ENCODE measurements around the gene TENM3.
A peak's percentile ranks its signal among the peaks of the same experiment; 100 is the strongest.

TENM3 gene

GRCh38 chr4:182754895-182755294, 511.7 kb downstream of the TENM3 start:
- no peak for DNase-seq

DNA sequence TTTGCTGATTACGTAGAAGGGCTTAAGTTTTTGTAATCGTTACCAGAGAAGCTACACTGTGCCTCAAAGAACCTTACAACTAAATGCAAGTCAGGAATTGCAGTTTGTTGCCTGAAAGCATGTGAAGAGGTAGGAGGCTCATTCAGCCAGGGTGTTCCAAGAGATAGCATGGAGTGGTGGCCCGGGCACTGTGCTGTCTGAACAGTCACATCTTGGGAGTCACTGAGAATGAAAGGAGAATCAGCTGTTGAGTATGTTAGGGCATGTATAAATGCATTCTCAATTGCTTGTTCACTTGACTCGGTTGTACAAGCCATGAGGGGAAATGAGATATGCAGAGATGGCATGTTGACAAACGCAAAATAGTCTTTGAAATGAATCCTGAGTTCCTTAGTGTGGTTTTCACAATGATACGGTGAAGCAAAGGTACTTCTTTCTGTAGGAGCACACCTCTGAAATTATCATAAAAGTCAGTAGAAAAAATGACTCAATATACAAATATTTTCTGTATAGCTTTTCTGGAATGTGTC, 513.0 kb downstream of the TENM3 start:
- DNase-seq, result no peak

- DNase-seq, result no peak
Observed at GRCh38 chr4:182758273-182758672, 515.1 kb downstream of the TENM3 start.

GRCh38 chr4:182760551-182761043, 517.4 kb downstream of the TENM3 start:
- DNase-seq, result no peak

- DNase-seq, result no peak
Observed at GRCh38 chr4:182764137-182764536, 520.9 kb downstream of the TENM3 start.

GRCh38 chr4:182764642-182765041, 521.4 kb downstream of the TENM3 start:
- DNase-seq, result no peak

DNA sequence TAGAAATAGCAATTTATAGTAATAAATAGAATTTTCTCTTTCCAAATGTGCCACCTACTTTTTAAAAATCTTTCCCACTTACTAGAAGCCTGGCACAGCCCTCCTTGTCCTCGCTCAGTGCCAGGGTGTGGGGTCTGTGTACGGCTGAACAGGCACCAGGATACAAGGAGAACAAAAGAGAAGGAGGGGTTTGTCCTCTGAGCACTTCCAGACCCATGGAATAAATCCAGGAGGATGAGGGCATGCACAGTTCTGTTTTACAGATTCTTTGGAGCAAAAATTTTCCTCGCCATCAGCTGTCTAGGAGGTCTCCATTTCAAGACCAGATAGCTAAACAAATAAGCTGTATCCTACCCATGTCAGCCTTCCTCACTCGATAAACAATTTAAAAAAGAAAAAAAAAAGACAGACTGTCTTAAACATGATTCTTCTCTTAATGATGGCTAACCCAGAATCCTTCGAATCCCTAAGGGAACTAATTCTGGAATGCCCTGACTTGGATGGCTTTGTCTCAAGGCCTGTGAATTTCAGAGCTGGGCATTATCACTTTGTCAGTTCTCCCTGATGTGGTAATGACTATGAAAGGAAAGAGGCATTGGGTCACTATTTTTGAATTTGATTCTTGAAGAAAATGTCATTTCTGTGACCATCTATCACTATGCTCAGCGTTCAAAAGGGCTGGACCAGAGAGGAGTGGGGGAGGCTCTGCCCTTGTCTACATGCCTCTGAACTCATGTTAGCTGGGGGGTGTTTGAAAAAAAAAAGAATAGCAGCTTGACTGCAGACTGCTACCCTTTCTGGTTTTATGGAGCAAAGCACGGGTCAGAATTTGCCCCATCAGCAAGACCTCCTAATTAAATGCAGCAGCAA, 523.0 kb downstream of the TENM3 start:
- no peak for DNase-seq

DNA sequence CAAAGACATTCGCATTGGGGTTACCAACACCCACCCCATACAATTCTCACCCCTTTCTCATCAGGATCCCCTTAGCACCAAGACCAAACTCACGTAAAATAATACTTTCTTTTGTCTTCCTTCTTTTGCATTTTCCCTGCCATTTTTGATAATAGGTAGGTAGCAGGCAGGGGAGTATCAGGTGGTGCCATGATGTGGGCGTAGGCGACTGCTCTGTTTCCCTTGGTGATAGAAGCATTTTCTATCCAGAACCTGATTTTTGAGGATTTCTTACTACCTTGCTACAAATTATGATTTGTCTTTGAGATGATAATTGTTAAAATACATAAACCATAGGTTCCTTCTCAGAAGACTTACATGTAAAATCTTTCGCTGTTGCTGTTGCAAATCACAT, 523.7 kb downstream of the TENM3 start:
- no peak for DNase-seq

DNA sequence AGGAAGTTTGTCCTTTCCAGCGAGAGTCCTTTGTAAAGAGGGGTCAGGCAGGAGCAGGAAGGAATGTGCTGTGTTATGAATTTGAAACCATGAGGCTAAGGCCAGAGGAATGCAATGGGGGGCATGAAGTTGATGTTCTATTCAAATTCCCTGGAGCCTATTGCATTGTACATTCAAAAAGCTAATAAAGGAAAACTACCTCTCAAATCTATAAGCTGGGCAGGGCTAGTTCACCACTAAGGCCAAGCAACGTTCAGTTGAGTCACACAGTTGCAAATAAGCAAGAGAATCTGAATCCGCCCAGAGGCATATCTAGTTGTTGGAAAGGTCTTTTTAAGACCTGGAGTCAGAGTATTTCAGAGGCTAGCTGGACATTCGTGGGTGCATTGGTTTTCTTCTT, 525.6 kb downstream of the TENM3 start:
- no peak for DNase-seq

DNA sequence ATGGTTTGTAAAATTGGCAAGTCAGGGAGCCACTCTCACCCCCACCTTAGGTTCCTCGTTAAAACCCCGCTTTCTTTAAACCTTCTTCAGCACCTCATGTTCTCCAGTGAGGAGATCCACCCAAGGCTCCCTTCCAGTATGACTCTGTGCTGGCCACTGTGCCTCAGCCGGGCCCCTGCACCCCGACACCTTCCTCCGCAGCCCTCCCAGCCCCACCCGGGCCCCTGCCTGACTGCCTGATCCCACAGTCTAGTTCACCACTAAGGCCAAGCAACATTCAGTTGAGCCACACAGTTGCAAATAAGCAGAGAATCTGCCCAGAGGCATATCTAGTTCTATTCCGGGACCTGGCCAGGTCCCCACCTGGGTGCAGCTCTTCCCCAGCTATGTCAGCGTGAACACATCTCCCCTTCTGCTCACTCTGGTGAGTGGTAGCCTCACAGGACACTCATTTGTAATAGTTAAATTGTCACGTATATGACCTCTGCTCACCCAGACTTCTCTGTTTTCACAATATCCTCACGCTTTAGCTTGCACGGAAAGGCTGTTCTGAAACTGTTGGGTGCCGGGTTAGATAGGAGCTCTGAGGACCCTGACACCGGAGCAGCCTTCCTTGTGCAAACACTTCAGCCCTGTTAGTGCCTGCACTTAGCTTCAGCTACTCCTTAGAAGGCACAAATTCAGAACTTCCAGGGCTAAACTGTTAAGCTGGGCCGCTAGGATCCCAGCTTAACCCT, 527.2 kb downstream of the TENM3 start:
- DNase-seq, result peak; percentile 34

DNA sequence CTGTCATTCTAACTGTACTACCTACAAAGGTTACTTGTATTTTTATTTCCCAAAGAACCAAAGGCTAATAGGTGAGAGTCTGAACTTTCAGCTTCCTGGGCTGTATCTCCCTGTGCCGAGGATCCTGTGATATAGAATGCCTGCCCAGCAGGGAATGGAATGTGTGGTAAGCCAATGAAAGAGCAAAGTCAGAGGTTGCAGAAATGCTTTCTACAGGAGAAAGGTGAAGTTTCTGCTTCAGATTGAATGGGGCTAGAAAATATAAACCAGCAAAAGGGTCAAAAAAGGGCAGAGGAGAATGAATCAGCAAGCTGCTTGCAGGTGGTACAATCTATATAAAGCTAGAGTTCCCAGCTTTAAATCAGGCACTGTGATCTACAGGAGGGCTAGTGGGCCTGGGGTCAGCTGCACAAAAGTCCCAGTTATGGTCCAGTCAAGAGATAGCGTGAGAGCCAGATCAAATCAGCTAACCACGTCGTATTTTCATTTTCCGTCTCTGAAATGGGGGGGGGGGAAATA, 527.9 kb downstream of the TENM3 start:
- no peak for DNase-seq

DNA sequence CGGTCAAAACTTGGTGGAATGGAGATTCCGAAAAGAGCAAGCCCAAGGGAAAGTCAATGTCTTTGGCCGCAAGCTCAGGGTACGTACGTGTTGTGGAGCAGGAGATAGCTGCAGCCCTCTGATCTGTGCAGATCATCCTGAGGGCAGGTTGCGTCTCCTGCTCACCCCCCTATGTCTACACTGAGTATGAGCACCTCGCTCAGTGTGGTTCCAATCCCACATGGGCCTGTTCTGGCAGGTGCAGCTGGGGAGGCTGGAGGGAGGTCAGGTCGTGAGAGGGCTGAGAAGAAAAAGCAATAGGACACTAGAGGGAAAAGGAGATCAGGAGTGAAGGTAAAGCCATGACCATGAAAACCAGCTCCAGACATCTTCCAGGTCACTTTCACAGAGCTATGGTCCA, 531.9 kb downstream of the TENM3 start:
- no peak for DNase-seq

DNA sequence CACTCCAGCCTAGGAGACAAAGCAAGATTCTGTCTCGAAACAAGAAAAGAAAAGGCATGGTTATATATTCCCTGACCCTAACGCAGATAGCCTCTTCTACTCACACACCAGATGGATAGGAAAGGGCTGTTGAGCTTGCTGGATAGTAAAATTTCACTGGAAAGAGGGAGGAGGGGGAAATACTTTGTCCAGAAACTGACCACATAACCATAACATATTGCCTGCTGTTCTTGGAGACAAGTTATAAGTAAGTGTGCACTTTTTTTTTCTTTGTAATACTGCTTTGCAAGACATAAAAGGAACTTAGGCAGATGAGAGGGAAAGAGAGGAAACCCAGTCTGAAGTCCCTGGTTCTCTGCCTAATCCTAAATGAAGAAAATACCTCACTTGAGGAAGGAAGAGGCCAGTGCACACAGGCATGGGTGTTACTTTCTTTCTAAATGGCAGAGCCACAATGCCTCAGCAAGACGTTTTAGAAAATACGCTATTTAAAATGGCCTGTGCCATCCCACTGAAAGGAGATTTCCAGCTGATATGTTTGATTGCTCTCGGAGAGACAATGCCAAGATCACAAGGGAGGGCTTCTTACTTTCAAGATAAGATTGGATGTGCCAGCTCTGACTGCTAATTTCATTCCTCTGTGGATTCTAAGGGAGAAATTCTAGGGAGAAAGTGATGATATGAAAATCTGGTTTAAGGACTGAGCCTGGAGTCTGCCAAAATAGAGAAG, 533.3 kb downstream of the TENM3 start:
- DNase-seq, result no peak

DNA sequence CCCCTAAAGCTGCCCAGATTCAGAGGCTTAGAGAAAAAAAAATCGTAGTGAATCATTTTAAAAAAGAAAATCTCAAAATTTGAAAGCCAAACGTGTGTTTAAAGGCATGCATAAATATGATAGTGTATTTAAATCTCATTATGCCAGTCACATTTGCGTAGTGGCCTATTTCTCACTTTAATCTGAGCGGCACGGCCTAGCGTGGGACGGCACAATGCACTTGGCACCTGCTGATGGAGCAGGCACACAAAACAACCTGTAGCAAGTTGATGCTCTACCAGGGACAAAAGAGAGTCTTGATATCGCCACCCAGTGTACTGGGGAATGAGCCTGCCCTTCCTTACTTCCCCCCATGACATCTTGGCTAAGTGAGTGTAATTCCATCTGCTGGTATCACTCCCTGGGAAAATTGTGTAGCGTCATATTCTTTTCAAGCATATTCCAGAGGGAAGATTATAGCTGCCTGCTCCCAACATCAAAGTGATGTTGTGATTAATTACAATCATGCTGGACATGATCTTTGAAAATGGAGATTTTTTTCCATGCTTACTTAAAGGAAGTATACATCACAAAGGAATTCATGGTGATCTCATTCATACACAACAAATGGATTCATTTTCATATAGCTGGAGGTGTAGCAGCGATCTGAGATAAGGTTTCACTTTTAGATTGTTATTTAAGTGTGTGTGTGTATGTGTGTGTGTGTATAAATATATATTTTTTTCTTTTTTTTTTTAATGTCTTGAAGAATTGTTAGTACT, 535.2 kb downstream of the TENM3 start:
- no peak for DNase-seq

DNA sequence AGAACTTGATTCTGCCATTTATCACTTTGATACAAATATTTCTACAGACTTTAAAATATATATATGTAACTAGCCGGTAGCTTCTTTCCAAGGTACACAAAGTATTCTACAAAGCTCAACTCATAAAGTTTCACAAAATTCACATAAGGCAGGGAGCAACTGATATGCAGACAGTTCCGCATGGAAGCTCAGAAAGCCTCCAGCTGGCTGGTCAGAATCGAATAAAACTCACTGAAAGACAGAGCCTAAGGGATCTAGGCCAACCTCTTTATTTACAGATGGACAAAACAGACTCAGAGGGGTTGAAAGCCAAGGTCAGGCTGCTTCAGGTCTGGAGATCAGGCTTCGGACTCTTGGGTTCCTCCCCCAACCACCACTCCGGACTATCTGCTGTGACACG, 543.8 kb downstream of the TENM3 start:
- DNase-seq, result no peak

- DNase-seq, result no peak
Observed at GRCh38 chr4:182788201-182788600, 545.0 kb downstream of the TENM3 start.

- no peak for DNase-seq
Observed at GRCh38 chr4:182789529-182789928, 546.3 kb downstream of the TENM3 start.

- DNase-seq, result no peak
Observed at GRCh38 chr4:182795446-182796238, 552.4 kb downstream of the TENM3 start.

- DNase-seq, result no peak
Observed at GRCh38 chr4:182799515-182800215, 556.5 kb downstream of the TENM3 start.

DNA sequence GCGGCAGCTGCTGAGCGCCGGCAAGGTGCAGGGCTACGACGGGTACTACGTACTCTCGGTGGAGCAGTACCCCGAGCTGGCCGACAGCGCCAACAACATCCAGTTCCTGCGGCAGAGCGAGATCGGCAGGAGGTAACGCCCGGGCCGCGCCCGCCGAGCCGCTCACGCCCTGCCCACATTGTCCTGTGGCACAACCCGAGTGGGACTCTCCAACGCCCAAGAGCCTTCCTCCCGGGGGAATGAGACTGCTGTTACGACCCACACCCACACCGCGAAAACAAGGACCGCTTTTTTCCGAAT, 557.0 kb downstream of the TENM3 start:
- no peak for DNase-seq

DNA sequence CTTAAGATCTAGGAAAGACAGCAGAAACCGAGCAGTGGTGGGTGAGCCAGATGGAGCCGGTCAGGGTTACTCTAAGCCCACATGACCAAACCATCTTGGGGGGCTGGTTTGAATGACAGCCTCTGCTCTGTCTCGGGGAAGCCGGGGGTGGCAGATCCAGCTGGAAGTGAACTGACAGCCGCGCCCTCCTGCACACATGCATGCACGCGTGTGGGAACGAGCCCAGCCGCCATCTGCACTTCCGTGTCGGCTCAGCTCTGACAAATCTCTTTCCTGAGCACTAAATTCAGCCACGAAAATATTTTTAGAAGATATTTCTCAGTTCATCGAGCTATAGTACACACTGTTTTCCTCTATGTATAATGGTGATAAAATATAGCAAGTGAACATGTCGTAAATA, 558.4 kb downstream of the TENM3 start:
- DNase-seq, result no peak
